Stimulated activated CD8-positive, alpha-beta memory T cell treated with anti-CD3 and anti-CD28 coated beads, Interleukin-7, amount 100 ng/mL, for 24 hours (primary cell): ENCODE measurements around the gene RARA.
"Not testable (repeated sequence)": the region's sequence is repeated elsewhere in the genome, so short reads cannot be mapped to it uniquely, and the experiment has no call there.

Source experiments
- DNase-seq: peaks from one replicate; pipeline ENCODE4 v3.0.0-alpha.2; 2020; ENCODE audit warnings: low read depth

RARA gene

DNA sequence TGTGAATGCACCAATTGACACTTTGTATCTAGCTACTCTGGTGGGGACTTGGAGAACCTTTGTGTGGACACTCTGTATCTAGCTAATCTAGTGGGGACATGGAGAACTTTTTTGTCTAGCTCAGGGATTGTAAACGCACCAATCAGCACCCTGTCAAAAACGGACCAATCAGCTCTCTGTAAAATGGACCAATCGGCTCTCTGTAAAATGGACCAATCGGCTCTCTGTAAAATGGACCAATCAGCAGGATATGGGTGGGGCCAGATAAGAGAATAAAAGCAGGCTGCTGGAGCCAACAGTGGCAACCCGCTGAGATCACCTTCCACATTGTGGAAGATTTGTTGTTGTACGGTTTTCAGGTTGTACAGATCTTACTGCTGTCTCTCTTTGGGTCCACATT lies 67.6 kb downstream of the RARA start:
- DNase-seq, result not testable (repeated sequence)

GRCh38 chr17:40377832-40378231 lies 68.9 kb downstream of the RARA start:
- DNase-seq, result no peak

GRCh38 chr17:40378966-40379365 lies 70.0 kb downstream of the RARA start:
- DNase-seq, result no peak

GRCh38 chr17:40382251-40382650 lies 73.3 kb downstream of the RARA start:
- DNase-seq, result no peak

DNA sequence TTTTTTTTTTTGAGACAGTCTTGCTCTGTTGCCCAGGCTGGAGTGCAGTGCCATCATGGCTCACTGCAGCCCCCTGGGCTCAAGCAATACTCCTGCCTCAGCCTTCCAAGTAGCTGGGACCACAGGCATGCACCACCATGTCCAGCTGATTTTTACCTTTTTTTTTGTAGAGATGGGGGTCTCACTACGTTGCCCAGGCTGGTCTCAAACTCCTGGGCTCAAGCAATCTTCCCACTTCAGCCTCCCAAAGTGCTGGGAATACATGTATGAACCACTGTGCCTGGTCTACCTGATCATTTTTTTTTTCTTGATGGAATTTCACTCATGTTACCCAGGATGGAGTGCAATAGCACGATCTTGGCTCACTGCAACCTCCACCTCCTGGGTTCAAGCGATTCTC lies 77.6 kb downstream of the RARA start:
- not testable (repeated sequence) for DNase-seq

DNA sequence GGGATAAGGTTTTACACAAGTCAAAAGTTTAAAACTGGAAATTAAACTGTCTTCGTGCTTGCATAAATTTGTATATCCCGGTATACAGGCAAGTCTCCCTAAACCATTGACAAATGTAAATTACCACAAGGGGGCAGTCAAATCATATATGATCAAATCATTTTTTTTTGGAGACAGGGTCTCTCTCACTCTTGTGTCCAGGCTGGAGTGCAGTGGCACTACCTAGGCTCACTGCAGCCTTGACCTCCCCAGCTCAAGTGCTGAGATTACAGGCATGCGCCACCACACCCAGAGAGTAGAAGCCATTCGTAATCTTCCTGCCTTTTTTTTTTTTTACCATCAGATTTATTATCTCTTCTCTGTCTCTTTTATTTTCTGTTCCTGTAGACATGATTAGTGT lies 90.2 kb downstream of the RARA start:
- no peak for DNase-seq

DNA sequence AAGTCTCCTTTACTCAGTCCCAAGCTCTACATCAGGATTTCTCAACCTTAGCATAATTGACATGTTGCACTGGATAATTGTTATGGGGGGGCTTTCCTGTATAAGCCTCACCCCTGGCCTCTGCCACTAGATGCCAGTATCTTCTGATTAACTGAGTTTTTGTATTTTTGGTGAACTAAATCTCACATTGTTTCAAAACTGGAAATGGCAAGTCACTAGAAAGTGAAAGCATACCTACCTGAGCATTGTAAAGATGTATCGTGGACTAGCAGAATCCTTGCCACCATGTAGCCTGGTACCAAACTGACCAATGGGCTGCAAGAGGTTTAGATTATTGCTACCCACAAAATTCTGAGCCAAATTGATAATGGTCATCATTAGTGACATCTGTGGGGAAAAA lies 93.7 kb downstream of the RARA start:
- DNase-seq, result no peak

DNA sequence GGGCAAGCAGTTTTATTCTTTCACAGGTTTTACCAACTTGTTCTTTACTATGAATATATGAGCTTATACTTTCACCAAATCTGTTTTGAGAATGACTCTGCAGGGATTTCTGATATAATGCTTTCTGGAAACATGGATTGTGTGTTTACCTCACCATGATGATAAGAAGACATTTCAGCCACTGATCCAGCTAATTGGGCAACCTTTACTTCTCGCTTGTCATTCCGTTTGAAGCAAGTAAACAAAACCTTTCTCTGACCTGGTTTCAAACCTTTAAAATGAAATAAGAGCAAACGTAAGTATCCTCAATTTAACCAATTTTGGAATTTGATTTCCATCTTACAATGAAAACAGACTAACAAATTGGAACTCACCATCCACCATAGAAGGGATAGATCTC lies 95.0 kb downstream of the RARA start:
- DNase-seq, result no peak
